Measurements from ENCODE around the gene HMGXB3. TPM values are rescaled to one million over a fixed set of nuclear protein-coding genes. Genes with fewer than 3 reads are reported as not detected.
A peak's percentile ranks its signal among the peaks of the same experiment; 100 is the strongest.

Gene HMGXB3
- total RNA-seq, 4 donors from 2014 or later = 47.7 to 58.2 (median 55.3) TPM

- no peak for TF ChIP-seq POLR2A (IDR thresholded peaks at IDR 0.05)
- H3K27ac ChIP-seq = no peak overlapping the region
- WGBS, 2 donors = 70 to 74% methylated on average over 5 of the region's 5 CpGs
Observed at GRCh38 chr5:149988126-149988525, 12.4 kb upstream of the HMGXB3 start.

DNA sequence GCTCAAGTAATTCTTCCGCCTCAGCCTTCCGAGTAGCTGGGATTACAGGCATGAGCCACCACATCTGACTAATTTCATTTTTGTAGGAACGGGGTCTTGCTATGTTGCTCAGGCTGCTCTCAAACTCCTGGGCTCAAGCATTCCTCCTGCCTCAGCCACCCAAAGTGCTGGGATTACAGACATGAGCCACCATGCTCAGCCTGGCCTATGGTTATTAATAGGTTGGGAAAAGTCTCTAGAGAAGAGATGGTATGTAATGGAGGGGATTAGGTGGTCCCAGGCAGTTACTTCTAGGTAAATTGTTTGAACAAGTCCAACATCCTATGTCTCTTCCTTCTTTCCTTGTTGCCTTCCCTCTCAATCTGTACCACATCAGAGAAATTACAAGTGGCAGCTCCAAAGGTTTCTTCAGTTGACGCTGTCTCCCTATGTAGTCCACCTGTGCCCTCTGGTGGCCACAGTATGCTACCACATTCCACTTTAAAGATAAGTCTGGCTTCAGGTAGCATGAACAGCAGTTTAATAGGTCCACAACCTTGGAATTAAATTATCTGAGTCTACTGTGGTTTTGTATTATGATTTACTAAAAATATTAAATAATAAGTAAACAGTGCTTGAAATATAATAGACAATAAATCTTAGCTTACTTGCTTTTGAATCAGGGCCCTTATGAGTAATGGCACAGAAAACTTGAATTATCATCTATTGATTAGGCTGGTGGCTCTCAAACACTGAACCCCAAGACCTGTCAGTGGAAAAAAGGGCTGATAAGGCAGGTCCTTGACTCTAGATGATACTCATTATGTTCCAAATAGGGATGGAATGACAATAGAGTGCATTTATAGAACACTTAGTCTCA is 9.8 kb upstream of the HMGXB3 start:
- 67 to 70% methylated on average over 4 of the region's 4 CpGs for WGBS, 2 donors
- TF ChIP-seq CTCF (IDR thresholded peaks at IDR 0.05) = peak; percentile 84 to 91 (median 86)
- no peak for TF ChIP-seq POLR2A (IDR thresholded peaks at IDR 0.05)
- TF ChIP-seq EP300 (IDR thresholded peaks at IDR 0.05) = no peak

More at GRCh38 chr5:149988126-149988525, 12.4 kb upstream of the HMGXB3 start:
- DNase-seq (ENCODE audit: low spot score in 2 of 2) = no peak
- Histone ChIP-seq H3K27me3 (no peaks in the 10 kb centered on the region), H3K4me3 (no peak overlapping the region), H3K4me1 (no peaks in the 10 kb centered on the region), H3K9me3 (no peaks in the 10 kb centered on the region), H3K36me3 (peaks cover 0 to 14% (median 0%) of the 10 kb centered on the region in 3 donors)

DNA sequence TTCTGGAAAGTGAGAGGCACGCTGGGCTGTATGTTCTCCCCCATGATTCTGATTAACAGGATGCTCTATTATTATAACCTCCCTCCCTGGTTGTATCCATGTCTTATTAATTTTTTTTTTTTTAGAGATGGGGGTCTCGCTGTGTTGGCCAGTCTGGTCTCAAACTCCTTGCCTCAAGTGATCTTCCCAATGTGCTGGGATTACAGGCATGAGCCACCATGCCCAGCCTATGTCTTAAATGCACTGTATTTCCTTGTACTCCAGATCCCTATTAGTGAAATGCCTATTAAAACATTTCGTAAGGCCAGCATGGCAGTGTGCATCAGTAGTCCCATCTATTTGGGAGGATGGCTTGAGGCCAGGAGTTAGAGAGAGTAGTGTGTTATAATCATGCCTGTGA is 7.1 kb upstream of the HMGXB3 start:
- peaks cover 0 to 31% (median 0%) of the 10 kb centered on the region in 4 donors for H3K4me1 ChIP-seq
- H3K27me3 ChIP-seq = no peaks in the 10 kb centered on the region
- H3K4me3 ChIP-seq = no peak overlapping the region
- DNase-seq (ENCODE audit: low spot score in 2 of 2) = no peak
- H3K36me3 ChIP-seq = peaks cover 0 to 10% (median 0%) of the 10 kb centered on the region in 3 donors
- WGBS, 2 donors = 87 to 88% methylated on average over 3 of the region's 3 CpGs
- peak overlapping the region in 3 of 4 donors; percentile 11 to 76 (median 75) for H3K27ac ChIP-seq
- no peaks in the 10 kb centered on the region for H3K9me3 ChIP-seq
- no peak for TF ChIP-seq POLR2A (IDR thresholded peaks at IDR 0.05)
- no peak for TF ChIP-seq CTCF (IDR thresholded peaks at IDR 0.05)
- no peak for TF ChIP-seq EP300 (IDR thresholded peaks at IDR 0.05)

More for the DNA sequence above, 9.8 kb upstream of the HMGXB3 start:
- H3K9me3 ChIP-seq = no peaks in the 10 kb centered on the region
- peaks cover 0 to 6% (median 0%) of the 10 kb centered on the region in 3 donors for H3K36me3 ChIP-seq
- no peaks in the 10 kb centered on the region for H3K27me3 ChIP-seq
- H3K4me1 ChIP-seq = peaks cover 0 to 19% (median 0%) of the 10 kb centered on the region in 4 donors
- H3K4me3 ChIP-seq = no peak overlapping the region
- no peak overlapping the region for H3K27ac ChIP-seq
- peak; percentile 65 to 84 for DNase-seq (ENCODE audit: low spot score in 2 of 2)

DNA sequence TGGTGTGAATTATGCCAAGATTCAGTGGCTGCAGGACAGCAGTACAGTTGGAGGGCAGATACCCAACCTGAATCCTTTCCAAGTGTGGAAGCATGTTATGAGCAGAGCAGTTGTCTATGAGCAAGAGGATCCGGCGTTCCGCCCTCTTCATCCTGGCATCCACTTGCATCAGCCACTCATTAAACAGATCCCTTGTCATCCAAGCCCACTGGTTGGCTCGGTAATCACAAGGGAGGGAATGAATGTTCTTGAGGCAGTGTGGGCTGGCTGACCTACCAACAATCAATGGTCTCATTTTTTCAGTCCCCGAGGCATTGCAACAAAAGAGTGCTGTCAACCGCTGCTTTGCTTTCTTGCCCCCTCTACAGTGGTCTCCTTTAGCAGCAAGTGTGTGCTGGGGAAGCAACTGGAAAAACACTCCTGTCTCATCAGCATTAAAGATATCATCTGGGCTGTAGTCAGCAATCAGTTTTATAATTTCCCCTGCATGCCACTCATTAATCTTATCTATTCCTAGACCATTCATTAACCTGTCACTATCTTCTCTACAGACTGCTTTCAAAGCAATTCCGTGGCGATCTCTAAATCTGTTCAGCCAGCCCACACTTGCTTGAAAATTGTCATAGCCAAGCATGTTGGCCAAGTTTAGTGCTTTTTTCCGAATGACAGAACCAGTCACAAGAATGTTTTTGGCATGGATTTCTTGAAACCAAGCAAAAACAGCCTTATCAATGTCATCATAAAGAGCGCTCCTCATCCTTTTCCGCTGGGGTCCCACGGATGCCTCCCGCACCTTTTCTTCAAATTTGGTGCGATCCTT is 4.9 kb upstream of the HMGXB3 start:
- Histone ChIP-seq H3K36me3 (peaks cover 0 to 10% (median 0%) of the 10 kb centered on the region in 3 donors), H3K4me1 (peaks cover 0 to 46% (median 6%) of the 10 kb centered on the region in 4 donors), H3K27me3 (no peaks in the 10 kb centered on the region), H3K4me3 (no peak overlapping the region), H3K9me3 (no peaks in the 10 kb centered on the region), H3K27ac (peak overlapping the region; percentile 41 to 76 (median 65))
- WGBS, 2 donors = 59 to 62% methylated on average over 14 of the region's 14 CpGs
- no peak for DNase-seq (ENCODE audit: low spot score in 2 of 2)
- TF ChIP-seq CTCF (IDR thresholded peaks at IDR 0.05) (peak in 1 of 5 experiments; percentile 8), POLR2A (IDR thresholded peaks at IDR 0.05) (peak in 1 of 2 donors; percentile 19), EP300 (IDR thresholded peaks at IDR 0.05) (peak in 1 of 2 donors; percentile 61)

- peak overlapping the region; percentile 41 to 76 (median 65) for H3K27ac ChIP-seq
- 71 to 87% methylated on average over 6 of the region's 6 CpGs for WGBS, 2 donors
Observed at GRCh38 chr5:149996205-149996890, 4.2 kb upstream of the HMGXB3 start.

More at GRCh38 chr5:149996205-149996890, 4.2 kb upstream of the HMGXB3 start:
- H3K4me1 ChIP-seq = peaks cover 0 to 47% (median 6%) of the 10 kb centered on the region in 4 donors
- no peak for DNase-seq (ENCODE audit: low spot score in 2 of 2)
- peaks cover 0 to 10% (median 0%) of the 10 kb centered on the region in 3 donors for H3K36me3 ChIP-seq
- H3K27me3 ChIP-seq = no peaks in the 10 kb centered on the region
- H3K4me3 ChIP-seq = no peak overlapping the region
- no peaks in the 10 kb centered on the region for H3K9me3 ChIP-seq
- TF ChIP-seq POLR2A (IDR thresholded peaks at IDR 0.05) (no peak), CTCF (IDR thresholded peaks at IDR 0.05) (no peak), EP300 (IDR thresholded peaks at IDR 0.05) (no peak)

Measured in tibial nerve (tissue), 4 donors.